HG03457 (cell line): ENCODE results near the gene ADSL.

Source experiments
- ATAC-seq: cut with Tn5 transposase; IDR thresholded peaks from one replicate; pipeline ENCODE4 v1.9.1; 2021; ENCODE audit warnings: moderate number of reproducible peaks; ENCODE audit not compliant: unreplicated experiment

Gene ADSL

GRCh38 chr22:40434106-40434505 lies 87.8 kb downstream of the ADSL start:
- ATAC-seq = no peak

- ATAC-seq = no peak
These were observed 88.4 kb downstream of the ADSL start for GRCh38 chr22:40434745-40435144.

GRCh38 chr22:40436505-40437431 lies 90.5 kb downstream of the ADSL start:
- no peak for ATAC-seq
